Stimulated activated CD8-positive, alpha-beta memory T cell treated with anti-CD3 and anti-CD28 coated beads, Interleukin-12 subunit alpha, Interleukin-12 subunit beta, amount 100 ng/mL, for 24 hours (primary cell): ENCODE results near the gene GDA.
"Not testable (repeated sequence)": the region's sequence is repeated elsewhere in the genome, so short reads cannot be mapped to it uniquely, and the experiment has no call there.

Source experiments
- DNase-seq: peaks from one replicate; pipeline ENCODE4 v3.0.0-alpha.2; 2020; ENCODE audit errors: extremely low read depth

The GDA gene

DNA sequence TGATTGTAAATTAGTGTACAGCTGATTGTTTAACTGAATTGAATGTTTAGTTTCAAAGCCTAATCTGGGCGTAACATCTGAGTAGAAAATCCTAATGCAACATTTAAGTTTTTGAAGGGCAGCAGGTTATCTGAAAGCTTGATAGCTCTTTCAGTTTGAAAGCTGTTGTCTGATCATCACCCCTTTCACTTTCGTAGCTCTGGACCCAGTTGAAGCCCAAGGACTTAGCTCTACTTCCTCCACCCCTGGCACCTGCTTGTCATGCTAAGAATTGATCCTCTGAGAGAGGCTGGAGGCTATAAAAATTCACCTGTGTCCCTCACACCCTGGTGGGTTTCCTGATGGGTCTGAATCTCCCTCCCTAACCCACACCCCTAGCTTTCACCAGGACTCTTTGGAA lies 129.7 kb downstream of the GDA start:
- no peak for DNase-seq

DNA sequence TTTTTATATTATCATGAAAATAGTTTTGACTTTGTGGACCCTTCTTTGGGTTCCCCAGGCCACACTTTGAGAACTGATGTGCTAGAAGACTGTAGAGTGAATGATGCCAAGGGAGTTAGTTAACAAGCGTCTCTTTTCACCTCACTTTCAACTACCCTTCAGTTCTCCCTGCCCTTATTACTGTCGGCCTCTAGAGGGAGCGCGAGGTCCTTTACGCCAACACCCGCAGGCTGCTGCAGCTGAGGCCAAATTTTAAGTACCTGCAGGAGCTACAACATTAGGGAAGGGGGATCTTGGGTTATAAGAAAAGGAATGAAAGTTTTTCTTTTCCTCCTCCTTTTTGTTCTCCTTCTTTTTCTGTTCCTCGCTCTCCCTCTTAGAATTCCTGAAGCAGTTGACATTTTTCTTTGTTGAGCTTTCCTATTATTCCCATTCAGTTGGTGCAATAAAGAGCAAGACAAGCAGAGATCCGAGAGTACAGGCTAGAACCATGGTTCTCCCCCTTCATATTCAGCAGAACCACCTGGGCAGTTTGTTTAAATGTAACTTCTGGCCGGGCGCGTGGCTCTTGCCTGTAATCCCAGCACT lies 131.8 kb downstream of the GDA start:
- peak; percentile 19 for DNase-seq

DNA sequence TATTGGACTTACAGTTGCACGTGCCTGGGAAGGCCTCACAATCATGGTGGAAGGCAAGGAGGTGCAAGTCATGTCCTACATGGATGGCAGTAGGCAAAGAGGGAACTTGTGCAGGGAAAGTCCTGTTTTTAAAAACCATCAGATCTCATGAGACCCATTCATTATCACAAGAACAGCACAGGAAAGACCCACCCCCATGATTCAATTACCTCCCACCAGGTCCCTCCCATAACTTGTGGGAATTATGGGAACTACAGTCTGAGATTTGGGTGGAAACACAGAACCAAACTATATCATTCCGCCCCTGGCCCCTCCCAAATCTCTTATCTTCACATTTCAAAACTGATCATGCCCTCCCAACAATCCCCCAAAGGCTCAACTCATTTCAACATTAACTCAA lies 140.2 kb downstream of the GDA start:
- DNase-seq: no peak

DNA sequence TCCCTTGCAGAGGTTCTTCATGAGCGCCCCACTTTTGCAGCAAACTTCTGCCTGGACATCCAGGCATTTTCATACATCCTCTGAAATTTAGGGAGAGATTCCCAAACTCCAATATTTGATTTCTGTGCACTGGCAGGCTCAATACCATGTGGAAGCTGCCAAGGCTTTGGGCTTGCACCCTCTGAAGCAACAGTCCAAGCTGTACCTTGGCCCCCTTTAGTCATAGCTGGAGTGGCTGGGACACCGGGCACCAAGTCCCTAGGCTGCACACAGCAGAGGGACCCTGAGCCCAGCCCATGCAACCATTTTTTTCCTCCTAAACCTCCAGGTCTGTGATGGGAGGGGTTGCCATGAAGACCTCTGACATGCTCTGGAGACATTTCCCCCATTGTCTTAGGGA lies 141.1 kb downstream of the GDA start:
- no peak for DNase-seq

DNA sequence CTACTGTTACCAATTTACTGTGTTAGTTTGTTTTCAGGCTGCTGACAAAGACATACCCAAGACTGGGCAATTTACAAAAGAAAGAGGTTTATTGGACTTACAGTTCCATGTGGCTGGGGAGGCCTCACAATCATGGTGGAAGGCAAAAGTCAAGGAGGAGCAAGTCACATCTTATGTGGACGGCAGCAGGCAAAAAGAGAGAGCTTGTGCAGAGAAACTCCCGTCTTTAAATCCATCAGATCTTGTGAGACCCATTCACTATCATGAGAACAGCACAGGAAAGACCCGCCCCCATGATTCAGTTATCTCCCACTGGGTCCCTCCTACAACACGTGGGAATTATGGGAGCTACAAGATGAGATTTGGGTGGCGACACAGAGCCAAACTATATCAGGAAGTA lies 142.3 kb downstream of the GDA start:
- not testable (repeated sequence) for DNase-seq

DNA sequence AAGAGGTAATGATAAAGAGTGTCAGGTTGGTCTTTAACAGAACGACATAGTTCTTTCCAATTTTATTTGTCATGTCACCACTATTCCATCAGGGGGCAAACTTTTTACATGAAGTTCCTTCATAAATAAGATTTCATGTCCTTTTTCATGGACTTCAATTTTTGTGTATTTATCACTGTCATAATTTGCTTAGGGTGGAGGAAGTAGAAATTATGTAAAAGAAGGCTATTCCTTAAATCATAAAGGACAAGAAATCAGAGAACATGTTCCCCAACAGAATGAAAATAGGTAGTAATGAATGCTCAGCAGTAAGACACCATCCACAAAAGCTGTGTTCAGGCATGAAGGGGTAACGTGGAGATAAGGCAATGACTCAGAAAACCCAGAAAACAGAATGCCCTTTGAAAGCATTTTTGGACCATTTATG lies 143.0 kb downstream of the GDA start:
- no peak for DNase-seq

DNA sequence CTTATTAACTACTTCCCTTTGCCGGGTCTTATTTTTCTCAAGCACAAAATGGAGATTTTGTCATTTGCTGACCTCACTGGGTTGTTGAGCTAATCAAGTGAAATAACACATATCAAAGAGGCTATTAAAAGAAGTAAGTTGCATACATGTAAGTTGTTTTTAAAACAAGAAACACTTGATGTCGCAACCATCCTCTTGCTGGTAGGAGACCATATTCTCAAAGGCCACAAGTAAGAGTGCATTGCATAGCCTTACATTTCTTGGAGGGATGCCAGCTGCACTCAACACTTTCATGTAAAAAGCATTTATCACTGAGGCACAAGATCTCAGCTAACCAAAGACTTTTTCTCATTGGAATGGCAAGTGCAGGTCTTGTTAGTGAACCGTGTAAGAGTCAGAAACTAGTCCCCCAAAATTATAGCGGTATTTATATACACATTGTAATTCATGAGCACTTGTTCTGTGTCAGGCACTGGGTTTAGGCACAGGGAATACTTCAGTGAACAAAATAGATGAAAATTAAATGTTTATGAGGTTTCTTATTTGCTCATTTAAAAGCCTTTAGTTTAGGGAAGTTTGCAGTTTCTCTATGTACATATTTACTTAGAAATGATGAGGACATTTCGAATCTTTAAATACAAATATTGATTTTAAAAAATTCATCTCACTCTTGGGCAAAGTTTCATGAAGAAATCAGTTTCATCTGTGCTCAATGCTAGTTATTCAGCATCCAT lies 143.8 kb downstream of the GDA start:
- no peak for DNase-seq

DNA sequence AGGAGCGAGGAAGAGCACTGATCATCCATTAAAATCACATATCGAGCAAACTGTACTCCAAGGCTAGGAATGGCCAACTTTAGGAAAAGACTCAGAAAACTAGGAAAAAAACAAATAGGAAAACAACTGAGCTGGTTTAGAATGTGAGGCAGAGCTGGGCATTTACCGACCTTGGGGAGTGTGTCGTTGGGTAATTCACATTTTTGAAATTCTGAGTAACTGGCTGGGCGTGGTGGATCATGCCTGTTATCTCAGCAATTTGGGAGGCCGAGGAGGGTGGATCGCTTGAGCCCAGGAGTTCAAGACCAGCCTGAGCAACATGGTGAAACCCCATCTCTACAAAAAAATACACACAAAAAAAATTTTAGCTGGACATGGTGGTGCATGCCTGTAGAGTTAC lies 145.7 kb downstream of the GDA start:
- DNase-seq: no peak

DNA sequence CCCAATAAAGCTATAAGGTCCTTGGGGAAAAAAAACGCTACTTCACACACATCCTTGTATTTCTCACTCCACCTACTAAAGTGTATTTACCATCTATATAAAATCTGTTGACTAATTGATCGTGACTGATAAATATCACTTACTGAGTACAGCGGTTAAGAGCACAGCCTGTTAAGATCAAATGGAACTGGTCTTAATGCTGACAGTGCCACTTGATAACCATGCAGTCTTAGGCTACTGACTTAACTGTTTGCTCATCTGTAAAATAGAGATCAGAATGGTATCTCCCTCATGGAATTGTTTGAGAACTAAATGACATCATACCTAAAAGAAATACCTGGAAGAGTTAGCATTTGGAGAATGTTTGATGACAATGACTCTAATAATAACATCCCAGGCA lies 148.3 kb downstream of the GDA start:
- DNase-seq: no peak

DNA sequence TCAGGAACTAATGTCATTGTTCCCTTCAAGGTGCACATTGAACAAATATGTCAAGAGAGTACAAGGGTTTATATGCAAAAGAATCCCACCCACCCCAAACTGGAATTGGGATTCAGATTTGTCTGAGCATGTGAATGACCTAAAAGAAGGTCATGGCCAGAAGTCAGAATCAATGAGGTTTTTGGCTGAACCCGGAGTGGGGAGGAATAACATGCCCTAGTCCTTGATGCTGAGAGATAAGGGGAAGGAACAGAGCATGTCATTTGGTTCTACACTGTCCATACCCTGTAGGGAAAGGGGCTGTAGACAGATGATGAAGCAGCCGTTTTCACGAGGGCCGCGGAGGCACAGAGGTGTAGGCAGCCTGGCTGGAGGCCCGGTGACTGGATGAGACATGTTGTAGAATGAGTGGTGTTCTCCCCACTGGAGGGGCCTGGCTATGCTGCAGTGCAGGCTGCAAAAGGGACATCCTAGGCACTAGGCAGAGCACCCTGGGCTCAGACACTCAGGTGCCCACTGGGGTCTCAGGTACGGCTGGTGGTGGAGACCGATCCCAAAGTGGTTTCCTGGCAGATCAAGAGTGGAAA lies 149.9 kb downstream of the GDA start:
- no peak for DNase-seq

DNA sequence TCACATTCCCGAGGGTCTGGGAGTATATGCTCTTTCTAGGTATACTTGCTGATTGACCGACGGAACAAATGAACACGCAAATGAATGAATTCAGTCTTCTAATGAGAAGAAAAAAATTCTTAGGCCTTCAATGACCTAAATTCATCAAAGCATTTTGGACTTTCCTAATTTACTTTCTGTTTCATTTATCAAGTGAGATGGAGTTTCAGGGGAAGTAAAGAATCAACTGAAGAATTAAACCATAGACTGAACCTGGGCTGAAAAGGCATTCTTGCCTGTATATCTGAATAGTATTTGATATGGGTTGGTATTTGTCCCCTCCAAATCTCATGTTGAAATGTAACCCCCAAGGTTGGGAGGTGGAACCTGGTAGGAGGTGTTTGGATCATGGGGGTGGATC lies 151.6 kb downstream of the GDA start:
- DNase-seq: no peak
